Measurements from ENCODE around the gene FER. TPM values are rescaled to one million over a fixed set of nuclear protein-coding genes. Genes with fewer than 3 reads are reported as not detected.

The FER gene
- total and polyA plus RNA-seq, 2 of the 13 experiments (the other 11 are each of a cell fraction or from before 2014, with no cell fraction given), result 7.9 to 29.0 TPM

- TF ChIP-seq ZBTB14 (CRISPR knock-in tag; IDR thresholded peaks at IDR 0.05) (no peak), MXI1 (IDR thresholded peaks at IDR 0.05; ENCODE audit: borderline replicate concordance, low read depth, low read length) (no peak), PHF8 (CRISPR knock-in tag; IDR thresholded peaks at IDR 0.05) (no peak), ZNF383 (CRISPR knock-in tag; IDR thresholded peaks at IDR 0.05; ENCODE audit: borderline replicate concordance) (no peak), THAP9 (CRISPR knock-in tag; IDR thresholded peaks at IDR 0.05; ENCODE audit: borderline replicate concordance) (no peak), SOX13 (IDR thresholded peaks at IDR 0.05) (no peak), SOX13 (CRISPR knock-in tag; conservative IDR thresholded peaks at IDR 0.05 in 1 of 2, IDR thresholded peaks at IDR 0.05 in 1 of 2) (no peak), TBX2 (CRISPR knock-in tag; IDR thresholded peaks at IDR 0.05; ENCODE audit: borderline replicate concordance) (no peak), PRPF4 (IDR thresholded peaks at IDR 0.05; ENCODE audit: low read depth, low read length, poor library complexity, severe bottlenecking) (no peak), MXD3 (CRISPR knock-in tag; IDR thresholded peaks at IDR 0.05) (no peak), SRF (IDR thresholded peaks at IDR 0.05; ENCODE audit: low read depth, low read length) (no peak), HDAC2 (CRISPR knock-in tag; IDR thresholded peaks at IDR 0.05) (no peak), ZNF609 (CRISPR knock-in tag; IDR thresholded peaks at IDR 0.05; ENCODE audit: borderline replicate concordance) (no peak), ZNF354B (CRISPR knock-in tag; IDR thresholded peaks at IDR 0.05) (no peak)
Measured at GRCh38 chr5:108700930-108701329, 46.8 kb upstream of the FER start (continued).

Measured in HepG2 (cell line).